AG04450 (cell line): ENCODE results near the gene IGF2R. TPM values are rescaled to one million over a fixed set of nuclear protein-coding genes. Genes with fewer than 3 reads are reported as not detected.

Experiments
- CTCF ChIA-PET: fragments of 300-600, 350-600 bp; formaldehyde crosslinking; extraction: SDS; loops from one replicate; lab custom pipeline; 2022; ENCODE audit warnings: antibody characterized with exemption, inconsistent platforms; lab: Charles Lee
- POLR2A ChIA-PET: fragments of 350-600 bp; formaldehyde crosslinking; extraction: SDS; loops from one replicate; lab custom pipeline; 2021; ENCODE audit warnings: antibody characterized with exemption, inconsistent platforms; lab: Yijun Ruan, JAX
- DNase-seq: peaks from one replicate; pipeline ENCODE4 v3.0.0-alpha.2; 2011; ENCODE audit warnings: low read depth, low spot score
- H3K27ac ChIP-seq: one replicate; pipeline ENCODE4 v1.5.1; 2012; ENCODE audit warnings: low read depth, low read length, control low read depth
- H3K27me3 ChIP-seq: one replicate; pipeline ENCODE4 v1.6.0; 2012; ENCODE audit warnings: low read length; ENCODE audit not compliant: control insufficient read depth, insufficient read depth
- H3K4me3 ChIP-seq: 2 replicates; pipeline ENCODE4 v1.5.1; 2011; ENCODE audit warnings: mild to moderate bottlenecking, low read depth, low read length, control low read depth
- H3K9me3 ChIP-seq: 2 replicates; pipeline ENCODE4 v1.5.1; 2012; ENCODE audit warnings: low read length; ENCODE audit not compliant: control insufficient read depth, insufficient read depth
- polyA plus RNA-seq: library from polyadenylated mRNA; depleted of rRNA; stranded (reverse); fragments of >200 nt; gene quantifications from 2 replicates; pipeline ENCODE4 v1.2.3, GENCODE V29; 2011
- TF ChIP-seq, protein P1 (sequence below): IDR thresholded peaks from 2 replicates; pipeline ENCODE4 v1.5.1; 2011; ENCODE audit warnings: low read depth, low read length, control low read depth, inconsistent platforms

The IGF2R gene
- polyA plus RNA-seq, 1 experiment, result 40.9 TPM

GRCh38 chr6:159996087-159996622, 27.3 kb downstream of the IGF2R start:
- no peak overlapping the region for H3K27ac ChIP-seq
- CTCF ChIA-PET, result no interaction called here
- TF ChIP-seq, protein P1, sequence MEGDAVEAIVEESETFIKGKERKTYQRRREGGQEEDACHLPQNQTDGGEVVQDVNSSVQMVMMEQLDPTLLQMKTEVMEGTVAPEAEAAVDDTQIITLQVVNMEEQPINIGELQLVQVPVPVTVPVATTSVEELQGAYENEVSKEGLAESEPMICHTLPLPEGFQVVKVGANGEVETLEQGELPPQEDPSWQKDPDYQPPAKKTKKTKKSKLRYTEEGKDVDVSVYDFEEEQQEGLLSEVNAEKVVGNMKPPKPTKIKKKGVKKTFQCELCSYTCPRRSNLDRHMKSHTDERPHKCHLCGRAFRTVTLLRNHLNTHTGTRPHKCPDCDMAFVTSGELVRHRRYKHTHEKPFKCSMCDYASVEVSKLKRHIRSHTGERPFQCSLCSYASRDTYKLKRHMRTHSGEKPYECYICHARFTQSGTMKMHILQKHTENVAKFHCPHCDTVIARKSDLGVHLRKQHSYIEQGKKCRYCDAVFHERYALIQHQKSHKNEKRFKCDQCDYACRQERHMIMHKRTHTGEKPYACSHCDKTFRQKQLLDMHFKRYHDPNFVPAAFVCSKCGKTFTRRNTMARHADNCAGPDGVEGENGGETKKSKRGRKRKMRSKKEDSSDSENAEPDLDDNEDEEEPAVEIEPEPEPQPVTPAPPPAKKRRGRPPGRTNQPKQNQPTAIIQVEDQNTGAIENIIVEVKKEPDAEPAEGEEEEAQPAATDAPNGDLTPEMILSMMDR, result no peak

DNA sequence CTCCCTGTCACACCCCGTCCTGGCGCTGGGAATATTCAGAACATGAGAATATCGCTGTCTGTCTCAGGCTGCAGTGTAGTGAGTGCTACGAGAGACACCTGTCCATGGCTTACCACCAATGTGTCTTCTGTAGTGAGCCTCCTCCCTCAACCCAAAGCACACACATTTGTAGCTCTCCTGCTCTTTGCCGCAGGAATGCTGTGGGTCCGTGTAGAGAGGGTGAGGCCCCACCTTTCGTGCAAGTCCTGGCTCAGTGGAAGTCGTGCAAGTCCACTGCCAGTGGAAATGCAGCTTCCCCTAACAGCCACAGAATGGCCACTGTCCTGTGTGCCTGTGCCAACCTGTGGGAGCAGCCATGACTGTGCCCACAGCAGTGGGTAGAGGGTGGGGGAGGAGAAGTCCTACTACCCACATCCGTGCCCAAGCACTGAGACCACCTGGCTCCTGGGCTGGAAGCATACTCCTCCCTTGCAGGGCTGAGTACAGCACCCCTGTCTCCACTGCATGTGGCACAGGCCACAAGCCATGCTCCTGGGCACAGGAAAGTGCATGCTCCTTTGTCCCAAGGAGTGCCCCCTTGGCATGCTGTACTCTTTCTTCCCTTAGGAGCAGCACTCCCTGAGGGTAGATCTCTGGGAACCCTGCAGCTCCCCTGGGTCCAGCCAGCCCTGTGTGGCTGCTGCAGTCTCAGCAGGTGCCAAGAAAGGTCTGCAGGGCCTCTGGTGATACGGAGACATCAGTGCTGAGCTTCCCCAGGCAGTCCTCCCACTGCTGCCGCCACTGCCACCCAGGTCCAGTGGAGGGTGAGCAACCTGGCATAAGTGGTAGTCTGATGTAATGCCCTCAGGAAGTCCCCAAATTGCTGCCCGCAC, 28.0 kb downstream of the IGF2R start:
- Histone ChIP-seq H3K4me3 (no peak overlapping the region), H3K27ac (no peak overlapping the region), H3K27me3 (no peaks in the 10 kb centered on the region), H3K9me3 (no peaks in the 10 kb centered on the region)
- ChIA-PET POLR2A (no interaction called here), CTCF (interaction anchor here (0.6 kb wide), 1 partner anchor 1317 kb away, joined by 4 read pairs; no protein-coding TSS in a partner anchor)
- TF ChIP-seq, protein P1, result no peak
- DNase-seq, result no peak

More at GRCh38 chr6:159996087-159996622, 27.3 kb downstream of the IGF2R start:
- no peaks in the 10 kb centered on the region for H3K27me3 ChIP-seq
- no peak for DNase-seq
- H3K9me3 ChIP-seq, result no peaks in the 10 kb centered on the region
- POLR2A ChIA-PET, result no interaction called here
- no peak overlapping the region for H3K4me3 ChIP-seq

DNA sequence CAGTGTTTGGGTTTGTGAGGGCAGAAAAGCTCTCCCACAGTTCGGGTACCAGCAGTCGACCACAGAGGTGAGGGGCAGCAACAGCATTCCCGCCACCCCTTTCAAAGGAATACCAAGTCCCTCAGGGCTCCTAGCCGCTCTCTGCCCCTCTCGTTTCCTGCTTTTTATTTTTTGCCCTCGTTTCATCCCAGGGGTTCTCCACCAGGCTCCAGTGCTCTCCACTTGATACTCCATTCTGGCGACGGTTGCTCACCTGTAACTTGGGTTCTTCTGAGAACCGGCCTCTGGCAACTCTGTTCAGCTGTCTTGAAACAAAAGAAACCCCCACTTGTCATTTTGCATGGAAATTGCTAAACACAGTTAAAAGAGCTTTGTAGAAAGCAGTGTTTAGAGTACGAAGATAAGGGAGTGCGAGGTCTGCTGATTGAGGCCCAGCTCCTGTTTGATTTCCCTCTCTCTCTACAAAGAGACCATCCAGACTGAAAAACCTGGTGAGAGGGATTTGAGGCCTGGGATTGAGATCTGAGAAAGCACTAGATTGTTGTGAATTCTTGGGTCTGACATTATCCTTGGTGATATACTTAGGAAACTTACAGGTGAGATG, 28.7 kb downstream of the IGF2R start:
- Histone ChIP-seq H3K9me3 (no peaks in the 10 kb centered on the region), H3K4me3 (no peak overlapping the region), H3K27ac (no peak overlapping the region), H3K27me3 (no peaks in the 10 kb centered on the region)
- ChIA-PET CTCF (interaction anchor here (0.6 kb wide), 1 partner anchor 1317 kb away, joined by 4 read pairs; no protein-coding TSS in a partner anchor), POLR2A (no interaction called here)
- no peak for DNase-seq
- TF ChIP-seq, protein P1, result no peak

GRCh38 chr6:159998538-159998937, 29.7 kb downstream of the IGF2R start:
- Histone ChIP-seq H3K4me3 (no peak overlapping the region), H3K9me3 (no peaks in the 10 kb centered on the region), H3K27ac (no peak overlapping the region), H3K27me3 (no peaks in the 10 kb centered on the region)
- CTCF ChIA-PET, result interaction anchor here (0.8 kb wide), 1 partner anchor 344 kb away, joined by 3 read pairs; no protein-coding TSS in a partner anchor
- TF ChIP-seq, protein P1, result no peak
- POLR2A ChIA-PET, result no interaction called here
- no peak for DNase-seq
